Endodermal cell (in vitro differentiated cells): Measurements from ENCODE around the gene SPEN. TPM values are rescaled to one million over a fixed set of nuclear protein-coding genes. Genes with fewer than 3 reads are reported as not detected.
A peak's percentile ranks its signal among the peaks of the same experiment; 100 is the strongest.

ENCODE experiments used
- DNase-seq: peaks from one replicate; pipeline ENCODE4 v3.0.0-alpha.2; 2017
- H3K27ac ChIP-seq: 2 replicates; pipeline ENCODE4 v1.5.1; 2013; ENCODE audit warnings: mild to moderate bottlenecking, low read depth, low read length, moderate library complexity
- H3K27me3 ChIP-seq: 2 replicates; pipeline ENCODE4 v1.6.1; 2013; ENCODE audit warnings: mild to moderate bottlenecking, low read length, moderate library complexity; ENCODE audit not compliant: insufficient read depth, control insufficient read depth, poor library complexity, severe bottlenecking
- H3K36me3 ChIP-seq: 2 replicates; pipeline ENCODE4 v1.7.0; 2013; ENCODE audit warnings: mild to moderate bottlenecking, low read length, moderate library complexity; ENCODE audit not compliant: control insufficient read depth, insufficient read depth
- H3K4me1 ChIP-seq: one replicate; pipeline ENCODE4 v1.7.0; 2013; ENCODE audit warnings: low read length; ENCODE audit not compliant: control insufficient read depth, insufficient read depth
- H3K4me3 ChIP-seq: 2 replicates; pipeline ENCODE4 v1.5.1; 2013; ENCODE audit warnings: mild to moderate bottlenecking, low read length, moderate library complexity
- H3K9ac ChIP-seq: 2 replicates; pipeline ENCODE4 v1.6.1; 2013; ENCODE audit warnings: mild to moderate bottlenecking, low read length, moderate library complexity; ENCODE audit not compliant: poor library complexity, severe bottlenecking; ENCODE audit errors: extremely low read depth
- H3K9me3 ChIP-seq: 2 replicates; pipeline ENCODE4 v1.6.1; 2013; ENCODE audit warnings: mild to moderate bottlenecking, low read length, moderate library complexity; ENCODE audit not compliant: control insufficient read depth
- H3K27ac Mint-ChIP-seq: 2 replicates; pipeline ENCODE4 v1.8.0; 2020; ENCODE audit warnings: mixed read lengths
- H3K27me3 Mint-ChIP-seq: 2 replicates; pipeline ENCODE4 v1.8.0; 2021; ENCODE audit warnings: mild to moderate bottlenecking, mixed read lengths; ENCODE audit not compliant: insufficient read depth
- H3K36me3 Mint-ChIP-seq: 2 replicates; pipeline ENCODE4 v1.8.0; 2020; ENCODE audit warnings: low read depth, mixed read lengths
- H3K4me1 Mint-ChIP-seq: 2 replicates; pipeline ENCODE4 v1.8.0; 2020; ENCODE audit warnings: mixed read lengths
- H3K4me3 Mint-ChIP-seq: 2 replicates; pipeline ENCODE4 v1.8.0; 2020; ENCODE audit warnings: mild to moderate bottlenecking, moderate library complexity, mixed read lengths
- H3K9me3 Mint-ChIP-seq: 2 replicates; pipeline ENCODE4 v1.8.0; 2020; ENCODE audit warnings: mild to moderate bottlenecking, mixed read lengths
- CTCF ChIP-seq: fragments of 200-600 bp; sonication (generic); conservative IDR thresholded peaks from 2 replicates; pipeline ENCODE4 v1.5.0; 2021; ENCODE audit warnings: antibody characterized with exemption, mild to moderate bottlenecking
- WGBS, 2 experiments: methylation state at CpG; one replicate each; pipeline versions ENCODE4 v1.1.5 to v1.1.7; 2013; ENCODE audit warnings: missing lambda C conversion rate in 2 of 2, mixed read lengths in 1 of 2; ENCODE audit not compliant: insufficient coverage in 1 of 2, insufficient read length in 1 of 2; 5-methylcytosine and 5-hydroxymethylcytosine counted together
- total RNA-seq, 2 donors: library from RNA; stranded (reverse); fragmentation: NEBNext Ultra II Directional in 1 of 2; extraction: Animal tissue kit (Norgen Biotek cat#: 25700) in 1 of 2; gene quantifications; 2 replicates in 1 of 2; 3 replicates in 1 of 2; pipeline ENCODE4 v1.2.1, GENCODE V29; 2021

Gene SPEN
- total RNA-seq, 2 donors from 2014 or later, result 61.5 to 71.9 TPM

GRCh38 chr1:15874471-15874870, 27.0 kb downstream of the SPEN start:
- H3K27me3 ChIP-seq, result no peaks in the 10 kb centered on the region
- Mint-ChIP-seq H3K27ac (no peak overlapping the region), H3K36me3 (peaks cover 29% of the 10 kb centered on the region), H3K4me3 (no peak overlapping the region), H3K4me1 (peaks cover 7% of the 10 kb centered on the region), H3K27me3 (no peaks in the 10 kb centered on the region), H3K9me3 (peaks cover 2% of the 10 kb centered on the region)
- no peaks in the 10 kb centered on the region for H3K4me1 ChIP-seq
- no peak overlapping the region for H3K27ac ChIP-seq
- no peak for TF ChIP-seq CTCF
- H3K9ac ChIP-seq, result no peak overlapping the region
- H3K9me3 ChIP-seq, result no peaks in the 10 kb centered on the region
- DNase-seq, result no peak
- peaks cover 60% of the 10 kb centered on the region for H3K36me3 ChIP-seq
- 100% methylated on average over 1 of the region's 1 CpG; no CpG with 5 or more reads in 1 of the 2 experiments for WGBS, 2 experiments
- H3K4me3 ChIP-seq, result no peak overlapping the region

- Histone ChIP-seq H3K4me3 (no peak overlapping the region), H3K36me3 (peaks cover 65% of the 10 kb centered on the region), H3K9ac (no peak overlapping the region), H3K9me3 (no peaks in the 10 kb centered on the region), H3K27ac (no peak overlapping the region), H3K4me1 (no peaks in the 10 kb centered on the region), H3K27me3 (no peaks in the 10 kb centered on the region)
- H3K9me3 Mint-ChIP-seq, result no peaks in the 10 kb centered on the region
- TF ChIP-seq CTCF, result peak; percentile 80
- peak; percentile 90 for DNase-seq
- 93 to 94% methylated on average over 8 to 12 of the region's 12 CpGs for WGBS, 2 experiments
- no peak overlapping the region for H3K4me3 Mint-ChIP-seq
- peak overlapping the region; percentile 66 for H3K27ac Mint-ChIP-seq
- no peaks in the 10 kb centered on the region for H3K27me3 Mint-ChIP-seq
- H3K4me1 Mint-ChIP-seq, result peaks cover 8% of the 10 kb centered on the region
- peaks cover 30% of the 10 kb centered on the region for H3K36me3 Mint-ChIP-seq
Measured at GRCh38 chr1:15876357-15877055, 29.0 kb downstream of the SPEN start.

- peaks cover 42% of the 10 kb centered on the region for H3K36me3 ChIP-seq
- DNase-seq, result no peak
- H3K4me3 Mint-ChIP-seq, result no peak overlapping the region
- H3K9me3 ChIP-seq, result no peaks in the 10 kb centered on the region
- no peak overlapping the region for H3K9ac ChIP-seq
- no peak overlapping the region for H3K27ac Mint-ChIP-seq
- no peaks in the 10 kb centered on the region for H3K27me3 ChIP-seq
- peaks cover 27% of the 10 kb centered on the region for H3K4me1 Mint-ChIP-seq
- H3K4me3 ChIP-seq, result no peak overlapping the region
- H3K36me3 Mint-ChIP-seq, result peaks cover 9% of the 10 kb centered on the region
- 93 to 94% methylated on average over 4 to 5 of the region's 5 CpGs for WGBS, 2 experiments
- H3K4me1 ChIP-seq, result no peaks in the 10 kb centered on the region
- H3K9me3 Mint-ChIP-seq, result no peaks in the 10 kb centered on the region
- no peak overlapping the region for H3K27ac ChIP-seq
- H3K27me3 Mint-ChIP-seq, result no peaks in the 10 kb centered on the region
- no peak for TF ChIP-seq CTCF
Measured at GRCh38 chr1:15881961-15882360, 34.5 kb downstream of the SPEN start.
